Neural progenitor cell (in vitro differentiated cells): Measurements from ENCODE around the gene ADAMTS18. TPM values are rescaled to one million over a fixed set of nuclear protein-coding genes. Genes with fewer than 3 reads are reported as not detected.

ENCODE experiments used
- DNase-seq: peaks from one replicate; pipeline ENCODE4 v3.0.0-alpha.2; 2016; ENCODE audit warnings: low spot score
- H2AFZ ChIP-seq: fragments of 200-600 bp; sonication (generic); replicated peaks from 2 replicates; pipeline ENCODE4 v1.6.1; 2016; ENCODE audit warnings: antibody characterized with exemption
- H3F3A ChIP-seq: fragments of 200-600 bp; sonication (generic); 2 replicates; pipeline ENCODE4 v1.6.1; 2016; ENCODE audit warnings: antibody characterized with exemption, low read depth
- H3K27ac ChIP-seq: fragments of 200-600 bp; sonication (generic); 2 replicates; pipeline ENCODE4 v1.5.1; 2016; ENCODE audit warnings: mild to moderate bottlenecking
- H3K27me3 ChIP-seq: fragments of 200-600 bp; sonication (generic); 2 replicates; pipeline ENCODE4 v1.6.1; 2016; ENCODE audit warnings: mild to moderate bottlenecking, moderate library complexity
- H3K36me3 ChIP-seq: fragments of 200-600 bp; sonication (generic); 2 replicates; pipeline ENCODE4 v1.5.1; 2016
- H3K4me1 ChIP-seq: fragments of 200-600 bp; sonication (generic); 2 replicates; pipeline ENCODE4 v1.6.1; 2016; ENCODE audit warnings: mixed run types
- H3K4me2 ChIP-seq: fragments of 200-600 bp; sonication (generic); 2 replicates; pipeline ENCODE4 v1.6.1; 2016
- H3K4me3 ChIP-seq: fragments of 200-600 bp; sonication (generic); 2 replicates; pipeline ENCODE4 v1.5.1; 2016
- H3K79me2 ChIP-seq: fragments of 200-600 bp; sonication (generic); 2 replicates; pipeline ENCODE4 v1.6.1; 2016; ENCODE audit warnings: low read depth
- H3K9ac ChIP-seq: fragments of 200-600 bp; sonication (generic); 2 replicates; pipeline ENCODE4 v1.6.1; 2016
- H3K9me3 ChIP-seq: fragments of 200-600 bp; sonication (generic); 2 replicates; pipeline ENCODE4 v1.5.1; 2016; ENCODE audit warnings: low read depth
- H4K20me1 ChIP-seq: fragments of 200-600 bp; sonication (generic); 2 replicates; pipeline ENCODE4 v1.6.1; 2016; ENCODE audit warnings: low read depth
- H3K27ac Mint-ChIP-seq: 3 replicates; pipeline ENCODE4 v1.8.0; 2021; ENCODE audit warnings: mixed read lengths
- H3K27me3 Mint-ChIP-seq: 2 replicates; pipeline ENCODE4 v1.8.0; 2022; ENCODE audit warnings: low read depth, mild to moderate bottlenecking, inconsistent platforms, moderate library complexity, mixed read lengths; ENCODE audit not compliant: insufficient read depth
- H3K36me3 Mint-ChIP-seq: 3 replicates; pipeline ENCODE4 v1.8.0; 2021; ENCODE audit warnings: mixed read lengths
- H3K4me1 Mint-ChIP-seq: 3 replicates; pipeline ENCODE4 v1.8.0; 2021; ENCODE audit warnings: mixed read lengths
- H3K4me3 Mint-ChIP-seq: 3 replicates; pipeline ENCODE4 v1.8.0; 2021; ENCODE audit warnings: mild to moderate bottlenecking, moderate library complexity, mixed read lengths
- H3K9me3 Mint-ChIP-seq: 3 replicates; pipeline ENCODE4 v1.8.0; 2020; ENCODE audit warnings: mixed read lengths
- EZH2 ChIP-seq: fragments of 200-600 bp; sonication (generic); IDR thresholded peaks from 2 replicates; pipeline ENCODE4 v1.6.1; 2017; ENCODE audit warnings: antibody characterized with exemption, mild to moderate bottlenecking, moderate library complexity
- EZH2phosphoT487 ChIP-seq: fragments of 200-600 bp; sonication (generic); IDR thresholded peaks from 2 replicates; pipeline ENCODE4 v1.6.1; 2017; ENCODE audit warnings: antibody characterized with exemption
- total RNA-seq: library from RNA; depleted of rRNA; stranded (reverse); fragments of >200 nt; gene quantifications from 2 replicates; pipeline ENCODE4 v1.2.3, GENCODE V29; 2015; ENCODE audit warnings: low replicate concordance
- TF ChIP-seq, protein P1 (sequence below): fragments of 200-600 bp; sonication (generic); IDR thresholded peaks from 2 replicates; pipeline ENCODE4 v1.5.1; 2017; ENCODE audit warnings: antibody characterized with exemption, mild to moderate bottlenecking

Gene ADAMTS18
- total RNA-seq, 1 donor from 2014 or later, result 1.9 TPM

DNA sequence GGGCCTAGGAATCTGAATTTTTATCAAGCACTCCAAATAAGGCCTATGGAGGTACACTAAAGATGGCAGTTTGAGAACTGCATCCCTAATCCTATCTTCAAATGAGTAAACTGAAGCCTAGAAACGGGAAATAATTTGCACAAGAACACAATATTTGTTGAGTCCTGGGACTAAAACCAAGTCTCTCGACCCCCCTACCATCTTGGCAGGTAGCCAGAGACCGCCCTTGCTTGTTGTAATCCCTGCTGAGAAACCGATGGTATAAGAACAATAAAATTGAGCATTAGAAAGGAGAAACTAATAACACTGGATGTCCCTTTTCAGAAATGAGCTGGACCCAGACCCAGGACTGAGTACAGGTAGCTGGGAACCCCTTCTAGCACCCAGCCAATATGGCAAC is 24.4 kb downstream of the ADAMTS18 start:
- H3K27ac Mint-ChIP-seq, result no peak overlapping the region

DNA sequence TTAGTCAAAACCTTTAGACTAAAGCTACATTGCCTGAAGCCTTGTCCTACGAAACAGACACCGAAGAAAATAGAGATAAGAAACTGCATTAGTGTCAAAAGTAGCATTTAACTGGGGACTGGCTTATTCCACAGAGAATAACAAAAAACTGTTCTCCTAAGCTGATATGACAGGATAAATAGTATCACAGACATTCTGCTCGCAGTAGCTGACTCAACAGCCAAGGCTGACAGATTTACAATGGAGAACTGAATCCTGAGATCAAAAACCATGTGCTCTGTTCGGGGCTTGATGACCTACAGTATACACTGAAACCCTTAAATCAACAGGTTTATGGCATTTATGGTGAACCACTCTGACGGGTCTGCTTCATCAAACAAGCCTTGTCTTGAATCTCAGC is 25.5 kb downstream of the ADAMTS18 start:
- TF ChIP-seq, protein P1, sequence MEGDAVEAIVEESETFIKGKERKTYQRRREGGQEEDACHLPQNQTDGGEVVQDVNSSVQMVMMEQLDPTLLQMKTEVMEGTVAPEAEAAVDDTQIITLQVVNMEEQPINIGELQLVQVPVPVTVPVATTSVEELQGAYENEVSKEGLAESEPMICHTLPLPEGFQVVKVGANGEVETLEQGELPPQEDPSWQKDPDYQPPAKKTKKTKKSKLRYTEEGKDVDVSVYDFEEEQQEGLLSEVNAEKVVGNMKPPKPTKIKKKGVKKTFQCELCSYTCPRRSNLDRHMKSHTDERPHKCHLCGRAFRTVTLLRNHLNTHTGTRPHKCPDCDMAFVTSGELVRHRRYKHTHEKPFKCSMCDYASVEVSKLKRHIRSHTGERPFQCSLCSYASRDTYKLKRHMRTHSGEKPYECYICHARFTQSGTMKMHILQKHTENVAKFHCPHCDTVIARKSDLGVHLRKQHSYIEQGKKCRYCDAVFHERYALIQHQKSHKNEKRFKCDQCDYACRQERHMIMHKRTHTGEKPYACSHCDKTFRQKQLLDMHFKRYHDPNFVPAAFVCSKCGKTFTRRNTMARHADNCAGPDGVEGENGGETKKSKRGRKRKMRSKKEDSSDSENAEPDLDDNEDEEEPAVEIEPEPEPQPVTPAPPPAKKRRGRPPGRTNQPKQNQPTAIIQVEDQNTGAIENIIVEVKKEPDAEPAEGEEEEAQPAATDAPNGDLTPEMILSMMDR, result no peak
- no peak for TF ChIP-seq EZH2phosphoT487
- TF ChIP-seq EZH2, result no peak
- H3K27me3 Mint-ChIP-seq, result no peaks in the 10 kb centered on the region
- H3K4me1 ChIP-seq, result peaks cover 7% of the 10 kb centered on the region
- no peak for DNase-seq
- no peak overlapping the region for H3K27ac Mint-ChIP-seq
- no peak overlapping the region for H2AFZ ChIP-seq
- H3K4me3 ChIP-seq, result no peak overlapping the region
- H3K9ac ChIP-seq, result no peak overlapping the region
- peaks cover 13% of the 10 kb centered on the region for H3K36me3 Mint-ChIP-seq
- no peak overlapping the region for H3K4me2 ChIP-seq
- no peaks in the 10 kb centered on the region for H3F3A ChIP-seq
- H3K79me2 ChIP-seq, result no peaks in the 10 kb centered on the region
- H4K20me1 ChIP-seq, result no peaks in the 10 kb centered on the region
- no peaks in the 10 kb centered on the region for H3K9me3 ChIP-seq
- H3K27me3 ChIP-seq, result no peaks in the 10 kb centered on the region
- no peak overlapping the region for H3K4me3 Mint-ChIP-seq
- H3K27ac ChIP-seq, result no peak overlapping the region
- peaks cover 24% of the 10 kb centered on the region for H3K9me3 Mint-ChIP-seq
- no peaks in the 10 kb centered on the region for H3K36me3 ChIP-seq
- H3K4me1 Mint-ChIP-seq, result peaks cover 3% of the 10 kb centered on the region

More for the DNA sequence above, 24.4 kb downstream of the ADAMTS18 start:
- Mint-ChIP-seq H3K36me3 (peaks cover 13% of the 10 kb centered on the region), H3K9me3 (peaks cover 24% of the 10 kb centered on the region), H3K27me3 (no peaks in the 10 kb centered on the region), H3K4me1 (no peaks in the 10 kb centered on the region), H3K4me3 (no peak overlapping the region)
- H3K36me3 ChIP-seq, result no peaks in the 10 kb centered on the region
- no peaks in the 10 kb centered on the region for H3K79me2 ChIP-seq
- no peaks in the 10 kb centered on the region for H3K27me3 ChIP-seq
- TF ChIP-seq, protein P1, result no peak
- TF ChIP-seq EZH2 (no peak), EZH2phosphoT487 (no peak)
- no peak overlapping the region for H3K27ac ChIP-seq
- no peak overlapping the region for H3K4me3 ChIP-seq
- no peak for DNase-seq
- H3K4me1 ChIP-seq, result no peaks in the 10 kb centered on the region
- H3K4me2 ChIP-seq, result no peak overlapping the region
- no peaks in the 10 kb centered on the region for H3F3A ChIP-seq
- H3K9me3 ChIP-seq, result no peaks in the 10 kb centered on the region
- H4K20me1 ChIP-seq, result no peaks in the 10 kb centered on the region
- no peak overlapping the region for H2AFZ ChIP-seq
- H3K9ac ChIP-seq, result no peak overlapping the region

DNA sequence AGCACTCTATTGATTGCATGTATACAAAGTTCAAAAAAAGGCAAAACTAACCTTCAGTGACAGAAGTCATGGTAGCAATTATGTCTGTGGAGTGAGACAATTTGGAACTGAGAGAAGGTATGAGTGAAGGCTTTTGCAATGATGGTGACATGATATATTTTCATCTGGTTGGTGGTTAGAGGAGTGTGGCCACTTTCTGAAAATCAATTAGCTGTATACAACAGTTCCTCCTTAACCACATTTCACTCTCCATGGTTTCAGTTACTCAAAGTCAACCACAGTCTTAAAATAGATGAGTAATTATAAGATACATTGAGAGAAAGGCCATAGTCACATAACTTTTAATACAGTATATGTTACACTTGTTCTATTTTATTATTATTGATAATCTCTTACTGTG is 26.2 kb downstream of the ADAMTS18 start:
- Histone ChIP-seq H3K27me3 (no peaks in the 10 kb centered on the region), H3K4me2 (no peak overlapping the region), H3K36me3 (no peaks in the 10 kb centered on the region), H3K79me2 (no peaks in the 10 kb centered on the region), H3K9ac (no peak overlapping the region), H3K4me1 (peaks cover 7% of the 10 kb centered on the region), H4K20me1 (no peaks in the 10 kb centered on the region), H3F3A (no peaks in the 10 kb centered on the region), H3K27ac (no peak overlapping the region), H2AFZ (no peak overlapping the region), H3K4me3 (no peak overlapping the region), H3K9me3 (no peaks in the 10 kb centered on the region)
- Mint-ChIP-seq H3K27ac (no peak overlapping the region), H3K4me1 (peaks cover 5% of the 10 kb centered on the region), H3K27me3 (no peaks in the 10 kb centered on the region), H3K9me3 (peaks cover 24% of the 10 kb centered on the region), H3K36me3 (peaks cover 13% of the 10 kb centered on the region), H3K4me3 (no peak overlapping the region)
- no peak for DNase-seq
- TF ChIP-seq, protein P1, result no peak
- TF ChIP-seq EZH2phosphoT487, result no peak
- no peak for TF ChIP-seq EZH2
